SW 1271 (cell line): ENCODE data around the gene PDE4D.

Experiments used
- DNase-seq, 2 experiments: peaks; one replicate each; lab custom pipeline; 2025; lab: John Stamatoyannopoulos, UW

Gene PDE4D

DNA sequence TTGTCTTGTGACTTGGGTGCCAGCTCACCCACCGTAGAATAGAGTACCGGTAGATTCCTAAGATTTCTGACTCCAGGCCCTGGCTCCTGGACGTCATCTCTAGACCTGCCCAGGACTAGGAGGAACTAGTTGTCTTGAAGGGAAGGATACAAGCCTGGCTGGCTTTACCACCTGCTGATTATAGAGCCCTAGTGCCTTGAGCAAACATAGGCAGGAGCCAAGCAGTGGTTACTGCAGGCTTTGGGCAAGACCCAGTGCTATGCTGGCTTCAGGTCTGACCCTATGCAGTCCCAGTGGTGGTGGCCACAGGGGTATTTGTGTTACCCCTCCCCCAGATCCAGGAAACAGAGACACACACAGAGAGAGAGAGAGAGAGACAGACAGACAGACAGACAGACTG is 606.2 kb downstream of the PDE4D start:
- no peak for DNase-seq

DNA sequence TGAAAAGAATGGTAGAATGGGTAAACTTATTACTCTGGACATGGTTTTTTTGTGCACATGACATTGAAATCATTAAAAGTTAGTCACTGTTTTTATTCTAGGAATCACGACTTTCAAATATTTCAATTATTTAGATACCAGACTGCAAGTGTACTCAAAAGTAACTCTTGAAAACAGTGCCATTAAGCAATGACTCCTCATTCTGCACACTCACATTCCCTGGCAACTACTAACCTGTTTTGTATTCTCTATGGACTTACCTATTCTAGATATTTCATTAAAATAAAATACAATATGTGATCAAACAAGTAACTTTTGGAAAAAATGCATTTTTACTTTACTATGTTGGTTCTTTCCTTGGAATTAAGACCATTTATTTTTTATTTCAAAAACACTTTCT is 607.0 kb downstream of the PDE4D start:
- DNase-seq = no peak

DNA sequence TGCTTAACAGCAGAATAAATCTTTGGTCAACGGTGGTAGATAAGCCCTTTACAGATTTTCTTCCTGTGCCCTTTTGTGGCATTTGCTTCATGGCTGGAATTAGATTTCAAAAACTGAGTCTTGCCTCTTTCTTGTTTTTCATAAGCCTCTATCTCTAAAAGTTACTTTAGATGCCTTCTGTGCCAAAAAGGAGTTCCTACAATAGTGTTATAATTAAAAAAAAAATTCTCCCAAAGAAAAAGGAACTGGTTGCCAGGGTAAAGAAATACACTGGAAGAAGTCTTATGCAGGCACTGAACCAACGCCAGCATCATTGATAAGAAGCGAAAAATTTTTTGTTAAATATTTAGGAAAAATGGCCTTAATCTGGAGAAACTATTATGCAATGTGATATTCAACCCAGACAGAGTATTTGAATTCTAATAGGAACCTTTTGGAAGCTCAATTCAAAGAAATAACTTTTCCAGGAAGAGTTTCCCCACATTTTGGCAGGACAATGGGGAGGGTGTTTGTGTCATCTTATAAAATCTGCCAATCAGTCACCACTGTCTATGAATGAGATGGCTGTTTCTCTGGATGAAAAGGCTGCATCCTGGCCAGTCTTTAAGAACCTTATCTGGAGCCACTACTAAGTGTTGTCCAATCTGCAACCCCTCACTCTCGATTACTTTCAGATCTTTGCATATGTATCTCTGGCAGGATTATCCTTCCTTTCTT is 608.1 kb downstream of the PDE4D start:
- DNase-seq = no peak

DNA sequence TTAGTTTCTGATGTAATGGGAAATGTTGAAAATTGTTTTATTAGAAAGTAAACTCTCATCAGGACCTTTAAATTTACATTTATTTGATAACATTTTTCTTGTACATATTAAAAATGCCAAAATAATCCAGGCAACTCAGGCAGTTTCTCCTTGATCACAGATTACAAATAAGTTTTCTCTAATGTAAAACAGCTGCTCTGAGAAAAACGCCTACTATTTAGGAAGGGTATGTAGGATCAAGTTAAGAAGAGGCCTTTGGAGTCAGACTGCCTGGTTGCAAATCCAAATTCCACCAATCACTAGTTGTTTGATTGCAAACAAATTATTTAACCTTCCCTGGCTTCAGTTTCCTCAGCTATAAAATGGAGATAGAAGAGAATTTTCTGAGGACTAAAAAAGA is 610.8 kb downstream of the PDE4D start:
- no peak for DNase-seq

DNA sequence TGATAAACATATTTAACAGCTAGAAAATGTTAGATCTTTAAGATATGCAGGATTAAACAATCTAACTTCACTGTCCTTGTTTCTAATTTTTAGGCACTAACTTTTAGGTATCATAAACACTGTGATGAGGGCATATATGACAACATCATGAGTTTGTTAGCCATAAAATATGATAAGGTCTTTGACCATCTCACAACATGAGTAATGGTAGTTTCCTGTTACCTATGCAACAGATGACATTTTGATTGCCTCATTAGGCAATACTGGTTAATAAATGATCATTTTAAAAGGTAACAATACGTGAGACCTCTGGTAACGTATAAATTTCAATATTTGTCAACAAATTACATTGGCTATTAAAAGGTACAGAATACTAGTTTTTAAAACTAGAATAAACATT is 613.5 kb downstream of the PDE4D start:
- no peak for DNase-seq

DNA sequence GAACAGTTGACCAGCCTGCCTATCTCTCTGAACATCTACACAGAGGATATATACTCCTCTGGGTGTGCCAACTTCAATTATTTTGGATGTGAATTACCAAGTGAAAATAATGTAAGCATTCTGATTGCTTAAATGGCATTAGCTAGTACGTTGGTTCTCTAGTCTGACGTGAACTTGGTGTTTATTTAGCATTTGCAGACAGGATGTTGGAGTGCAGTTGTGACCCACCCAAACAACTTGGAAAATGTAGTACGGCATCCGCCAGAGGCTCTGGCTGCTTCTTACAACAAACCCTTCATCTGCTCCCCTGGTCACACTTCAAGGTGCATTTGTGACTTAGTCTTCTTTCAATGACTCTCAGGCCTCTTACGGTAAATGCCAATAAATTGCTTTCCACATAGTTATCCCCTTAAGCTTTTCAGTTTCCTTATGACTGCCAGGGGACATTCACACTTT is 616.6 kb downstream of the PDE4D start:
- DNase-seq = no peak

DNA sequence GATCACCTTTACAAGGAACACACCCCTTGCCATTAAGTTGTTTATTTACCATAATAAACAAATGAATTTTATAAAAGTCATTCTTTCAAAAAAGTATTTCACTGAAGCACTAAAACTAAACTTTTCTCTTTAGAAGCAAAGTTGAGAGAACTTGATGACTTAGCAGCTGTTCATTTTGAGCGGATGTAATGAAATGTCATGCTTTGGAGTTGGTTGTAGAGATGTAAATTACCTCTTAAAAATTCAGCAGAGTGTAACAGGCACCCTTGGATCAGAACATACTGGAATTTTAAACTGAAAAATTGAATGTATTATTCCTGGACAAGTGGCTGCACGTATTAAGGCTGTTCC is 617.2 kb downstream of the PDE4D start:
- DNase-seq = no peak

DNA sequence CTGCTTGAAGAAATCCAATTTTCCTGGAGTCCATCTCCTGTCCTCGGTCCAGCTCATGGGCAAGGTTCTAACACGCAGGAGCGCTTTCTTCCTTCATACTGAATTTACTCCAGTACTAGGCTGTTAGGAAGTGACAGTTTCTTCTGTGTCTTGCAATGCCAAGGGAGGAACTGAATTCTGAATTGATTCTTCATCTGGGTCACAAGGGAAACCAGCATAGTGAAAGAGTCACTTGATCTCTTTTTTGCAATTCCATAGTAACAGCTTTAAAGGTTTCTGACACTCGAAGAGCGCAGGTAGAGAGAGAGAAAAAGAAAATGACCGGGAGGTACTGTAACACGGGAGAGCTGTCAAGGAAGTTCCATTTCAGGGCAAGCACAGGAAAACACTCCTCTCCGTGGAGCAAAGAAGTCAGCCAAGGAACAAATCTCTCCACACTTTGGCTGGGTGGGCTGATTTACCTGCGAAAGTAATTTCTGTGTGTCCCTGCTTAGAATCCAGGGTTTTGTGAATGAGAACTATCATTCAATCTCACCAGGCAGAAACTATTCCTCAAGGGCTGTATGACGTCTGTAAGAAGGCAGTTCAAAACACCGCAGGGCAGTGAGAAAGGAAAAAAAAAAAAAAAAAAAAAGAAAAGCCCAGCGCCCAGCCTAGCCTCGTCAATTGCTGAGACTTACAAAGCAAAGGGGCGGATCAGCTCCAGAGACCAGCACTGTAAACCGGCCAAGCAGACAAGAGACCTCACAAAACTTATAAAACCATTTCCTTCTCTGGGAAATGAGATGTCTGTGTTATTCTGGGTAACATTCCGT is 617.8 kb downstream of the PDE4D start:
- no peak for DNase-seq

DNA sequence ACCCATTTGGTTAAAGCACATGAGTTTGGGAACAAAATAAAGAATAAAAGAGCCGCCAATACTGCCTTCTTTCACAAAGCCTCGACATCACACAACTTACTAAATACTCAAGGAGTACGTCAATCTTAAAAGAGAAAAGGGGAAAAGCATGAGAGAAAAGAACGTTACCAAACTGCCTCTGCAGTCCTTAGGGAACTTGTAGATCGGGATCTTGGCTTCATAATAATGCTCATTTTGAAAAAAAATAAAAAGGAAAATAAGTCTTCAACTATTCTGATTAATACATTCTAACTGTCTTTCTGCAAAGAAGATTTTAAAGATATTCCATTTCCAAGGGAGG is 618.4 kb downstream of the PDE4D start:
- no peak for DNase-seq

DNA sequence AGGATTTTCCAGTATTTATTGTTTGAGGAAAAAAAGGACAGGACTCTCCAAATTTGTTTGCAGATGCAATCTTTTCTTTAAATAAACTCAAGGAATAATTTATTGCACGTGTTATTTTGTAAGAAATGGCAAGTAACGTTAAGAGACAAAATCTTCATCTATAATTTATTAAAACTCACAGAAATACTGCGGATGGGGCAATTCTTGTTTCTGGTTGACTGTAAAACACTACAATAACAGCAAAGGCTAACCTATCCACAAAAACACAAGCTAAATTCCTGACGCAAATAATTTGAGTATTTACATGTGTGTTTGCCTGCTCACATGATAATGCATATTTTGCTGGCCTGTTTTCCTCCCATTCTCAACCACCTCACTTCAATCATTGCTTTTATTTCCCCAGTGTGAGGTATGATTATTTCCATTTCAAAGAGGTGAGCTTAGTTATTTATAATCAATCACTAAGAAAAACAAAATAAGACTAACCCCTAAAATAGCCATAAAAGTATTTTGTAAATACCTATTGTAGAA is 619.4 kb downstream of the PDE4D start:
- DNase-seq = no peak

DNA sequence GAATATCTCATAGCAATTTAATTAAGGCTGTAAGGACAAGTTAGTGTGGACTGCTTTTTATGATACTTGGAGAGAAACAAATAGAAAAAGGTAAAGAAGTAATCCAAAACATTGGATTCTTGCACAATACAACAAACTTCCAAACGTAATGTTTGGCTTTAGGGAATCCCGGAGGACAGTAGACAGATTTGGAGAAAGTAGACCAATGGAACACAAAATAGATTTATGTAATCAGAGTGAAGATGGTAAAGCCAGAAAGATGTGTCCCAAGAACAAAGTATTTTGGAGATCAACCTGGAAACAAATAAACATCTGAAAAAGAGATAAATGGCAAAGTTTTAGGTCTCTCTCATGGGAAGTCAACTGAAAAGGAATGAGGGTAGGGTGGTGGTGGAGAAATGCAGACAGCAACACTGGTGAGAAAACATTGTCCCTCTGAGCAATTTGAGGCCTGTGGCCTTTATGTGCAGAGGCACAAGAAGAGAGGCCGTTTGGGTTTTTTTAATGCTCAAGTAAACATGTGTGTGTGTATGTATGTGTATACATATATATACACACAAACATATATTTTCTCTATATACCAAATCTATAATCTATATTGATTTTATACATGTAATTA is 620.6 kb downstream of the PDE4D start:
- DNase-seq = no peak

DNA sequence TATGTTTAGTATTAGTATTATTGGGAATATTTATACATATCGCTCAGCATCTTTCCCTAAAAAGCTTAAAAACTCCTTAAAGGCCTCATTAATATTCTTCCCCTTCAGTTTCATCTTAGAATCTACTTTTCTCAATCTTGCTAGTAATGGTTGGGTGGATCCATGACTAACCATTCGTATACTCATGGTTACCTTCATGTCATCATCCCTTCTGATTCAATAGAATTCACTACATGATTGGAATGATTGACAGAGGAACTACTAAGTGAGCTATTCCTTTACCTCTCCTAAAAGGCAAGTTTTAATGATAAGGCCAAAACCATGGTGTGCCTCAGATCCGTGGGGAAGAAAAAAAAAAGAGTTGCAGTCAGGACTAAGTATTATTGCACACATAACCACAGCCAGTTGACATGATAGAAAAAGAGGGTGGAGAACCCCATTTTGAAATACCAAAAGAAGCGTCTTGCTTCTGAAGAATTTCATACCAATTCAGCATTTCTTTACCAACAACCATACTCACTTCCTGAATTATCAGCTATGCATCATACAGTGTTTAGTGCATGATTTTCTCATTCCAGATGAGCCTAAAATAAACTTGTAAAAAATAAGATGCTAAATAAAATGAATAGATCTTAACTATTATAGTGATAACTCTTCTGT is 624.6 kb downstream of the PDE4D start:
- DNase-seq = no peak

DNA sequence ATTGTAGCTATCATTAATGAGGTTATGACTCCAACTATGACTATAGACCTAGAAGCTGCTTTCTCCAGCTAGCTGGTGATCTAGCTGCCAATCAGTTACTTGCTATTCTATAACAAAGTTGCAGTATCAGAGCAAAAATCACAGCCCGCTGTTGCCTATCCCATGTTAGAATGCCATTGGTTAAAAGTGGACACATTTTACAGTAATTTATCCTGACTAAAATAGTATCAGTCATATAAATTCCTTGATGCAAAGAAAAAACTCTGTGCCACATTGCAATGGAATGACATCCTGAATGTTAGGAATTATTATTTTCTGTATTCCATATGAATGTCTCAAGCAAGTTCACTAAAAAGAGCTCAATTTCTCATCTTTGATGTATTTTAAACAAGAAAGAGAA is 626.5 kb downstream of the PDE4D start:
- no peak for DNase-seq

DNA sequence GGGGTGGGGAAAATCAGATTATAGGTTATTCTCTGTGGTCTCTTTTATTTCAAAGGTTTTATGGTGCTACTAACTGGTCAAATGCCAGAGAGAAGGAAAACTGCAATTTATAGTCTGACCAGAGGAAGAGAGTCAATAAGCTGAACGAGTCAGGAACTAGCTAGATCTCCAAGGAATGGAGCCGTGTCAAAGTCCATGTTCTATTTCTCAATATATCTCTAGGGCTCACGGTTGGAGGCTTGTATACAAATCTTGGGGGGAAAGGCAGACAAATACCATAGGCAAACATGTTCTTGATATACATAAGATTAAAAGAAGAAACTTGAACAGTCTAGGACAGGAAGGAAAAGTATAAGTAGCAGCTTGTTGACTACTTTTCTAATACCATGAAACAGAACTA is 627.1 kb downstream of the PDE4D start:
- no peak for DNase-seq

DNA sequence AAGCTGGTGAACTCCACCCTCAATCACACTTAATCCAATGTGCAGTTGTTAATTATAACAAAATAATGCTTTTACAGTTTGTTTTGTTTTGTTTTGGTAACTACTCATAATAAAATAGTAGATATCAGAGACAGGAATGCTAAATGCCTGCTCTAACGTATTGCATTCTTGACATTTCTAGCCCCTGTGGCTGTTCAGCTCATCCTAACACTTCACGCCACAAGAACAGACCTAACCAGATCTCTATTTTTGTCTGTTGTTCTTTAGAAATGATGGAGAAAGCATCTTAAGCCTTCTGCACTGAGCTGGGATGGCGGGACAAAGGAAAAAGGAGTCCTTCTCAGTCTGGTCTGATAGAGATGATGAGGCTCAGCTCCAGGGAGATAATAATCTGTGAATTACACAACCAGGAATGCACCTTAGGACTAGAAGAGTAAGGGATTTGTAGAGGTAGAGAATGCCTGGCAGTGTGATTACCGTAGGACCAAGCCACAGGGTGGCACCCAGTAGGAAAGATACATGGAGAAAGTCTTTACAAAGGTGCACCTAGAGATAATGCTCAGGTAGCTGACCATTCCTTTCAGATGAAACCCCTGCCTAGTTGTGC is 628.8 kb downstream of the PDE4D start:
- no peak for DNase-seq

DNA sequence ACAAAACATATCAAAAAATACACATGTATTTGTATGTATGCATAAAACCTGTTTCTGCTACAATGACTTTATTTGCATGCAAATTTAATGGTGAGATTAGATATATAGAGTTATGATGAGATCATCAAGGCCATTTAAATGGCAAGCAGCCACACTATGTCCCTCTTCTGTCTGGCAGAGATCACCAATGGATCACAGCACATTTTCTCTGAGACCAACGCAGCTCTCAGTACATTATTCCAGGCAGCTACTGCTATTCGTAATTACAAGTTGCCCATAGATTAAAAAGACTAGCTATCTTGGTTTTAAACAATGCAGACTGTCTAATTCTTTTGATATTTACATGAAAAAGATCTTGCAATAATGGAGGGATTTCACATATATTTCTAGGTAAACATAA is 629.5 kb downstream of the PDE4D start:
- DNase-seq = no peak

DNA sequence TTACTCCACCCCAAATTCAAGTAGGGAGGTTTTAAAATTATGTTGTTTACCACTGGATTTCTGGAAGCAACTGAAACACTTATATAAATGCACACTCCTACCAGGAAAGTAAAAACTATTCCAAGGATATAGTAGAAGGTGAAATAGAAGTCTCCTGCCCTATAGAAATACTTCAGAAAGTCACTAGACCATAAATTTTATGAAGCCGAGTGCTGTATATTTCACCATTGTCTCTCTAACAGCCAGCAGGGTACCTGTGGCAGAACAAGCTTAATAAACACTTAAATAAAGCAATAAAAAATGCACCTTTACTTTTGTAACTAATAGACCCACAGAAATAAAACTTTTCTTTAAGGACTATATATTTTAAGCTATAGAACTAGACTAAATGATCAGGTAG is 631.6 kb downstream of the PDE4D start:
- DNase-seq = no peak

DNA sequence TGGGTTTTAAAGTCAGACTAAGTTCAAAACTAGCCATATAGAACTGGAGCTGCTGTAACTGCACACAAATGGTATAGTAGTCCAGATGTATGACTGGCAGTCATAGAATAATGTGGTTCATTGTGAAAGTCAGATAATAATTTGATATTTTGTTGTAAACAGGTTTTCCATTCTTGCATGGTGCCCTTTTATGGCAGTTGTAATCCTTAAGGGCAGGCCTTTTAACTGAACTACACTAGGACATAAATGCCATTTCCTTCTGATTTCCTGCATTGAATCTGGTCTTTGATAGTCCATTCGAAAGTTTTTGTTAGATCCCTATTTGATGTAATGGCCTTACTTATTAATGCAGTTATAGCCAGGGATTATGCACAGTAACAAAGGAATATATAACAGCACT is 632.6 kb downstream of the PDE4D start:
- no peak for DNase-seq

DNA sequence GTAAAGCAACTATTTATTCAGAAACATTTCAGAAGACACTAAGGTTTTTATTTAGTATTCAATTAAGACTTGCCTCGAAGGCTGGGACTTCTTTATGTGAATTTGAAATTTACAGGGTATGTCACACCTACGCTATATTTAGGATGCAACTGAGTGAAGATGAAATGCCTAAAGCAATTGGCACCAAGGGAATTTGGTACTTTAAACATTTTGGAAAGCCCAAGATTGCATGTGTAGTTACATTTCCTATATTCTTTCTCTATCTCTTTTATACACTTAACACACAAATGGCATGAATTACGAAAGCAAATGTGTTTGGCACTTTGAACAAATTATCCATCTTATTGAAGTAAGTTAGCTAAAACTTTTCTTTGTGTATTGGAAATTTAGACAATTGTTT is 633.3 kb downstream of the PDE4D start:
- DNase-seq = no peak

DNA sequence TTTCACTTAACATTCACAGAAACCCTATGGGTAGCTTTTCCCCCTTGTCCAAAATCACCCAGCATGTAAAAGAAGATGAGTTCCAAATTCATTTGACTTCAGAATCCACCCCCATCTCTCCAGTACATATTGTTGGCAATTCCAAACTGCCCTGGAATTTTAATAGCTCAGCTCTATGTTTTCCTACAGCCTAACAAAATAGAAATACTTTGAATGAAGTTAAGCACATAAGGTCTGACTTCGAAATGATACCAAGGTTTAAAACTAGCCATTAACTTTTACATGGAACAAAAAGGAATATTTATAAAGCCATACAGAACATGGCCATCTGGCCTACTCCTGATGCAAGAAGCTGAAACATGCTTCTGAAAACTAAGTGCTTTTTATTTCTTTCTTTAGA is 634.3 kb downstream of the PDE4D start:
- no peak for DNase-seq

DNA sequence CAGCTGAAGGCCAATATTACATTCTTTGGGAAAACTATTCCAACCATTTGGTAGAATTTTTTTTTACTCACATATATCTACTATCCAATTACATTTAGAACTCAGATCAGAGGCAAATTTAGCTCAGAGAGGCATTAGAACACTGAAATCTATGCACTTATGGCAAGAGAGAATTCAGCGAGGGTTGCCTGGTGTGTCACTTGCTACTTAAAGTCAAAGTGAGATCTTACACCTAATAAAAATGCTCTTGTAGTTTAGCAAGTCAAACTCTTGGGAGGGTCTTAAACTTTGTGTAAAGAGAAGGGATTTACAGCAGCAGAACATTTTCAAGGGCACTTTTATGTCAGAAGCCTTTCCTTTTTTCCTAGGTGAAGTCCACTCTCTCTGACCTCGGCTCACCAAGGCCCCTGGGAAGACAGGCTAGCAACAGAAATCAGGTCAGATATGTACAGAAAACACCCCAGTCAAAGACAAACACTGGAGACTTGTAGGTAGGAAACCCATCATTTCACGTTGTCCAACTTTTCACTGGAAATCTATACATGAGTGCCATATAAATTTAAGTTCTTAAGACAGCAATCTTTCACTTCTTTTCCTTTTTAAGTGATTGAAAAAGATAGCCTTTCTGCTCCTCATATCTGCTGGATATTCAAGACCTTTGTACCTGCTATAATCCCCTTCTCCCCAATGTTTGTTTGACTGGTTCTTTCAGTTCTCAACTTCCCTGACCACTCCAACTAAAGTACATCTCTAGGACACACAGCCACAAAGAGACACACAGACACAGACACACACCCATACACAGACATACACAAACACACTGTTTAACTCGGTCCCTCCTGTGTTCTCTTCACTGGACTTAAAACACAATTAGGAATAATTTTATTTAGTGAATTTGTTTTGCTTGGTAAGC is 635.8 kb downstream of the PDE4D start:
- no peak for DNase-seq
